ENCODE data around the gene NDRG3.
A peak's percentile ranks its signal among the peaks of the same experiment; 100 is the strongest.
"Not testable (repeated sequence)": the region's sequence is repeated elsewhere in the genome, so short reads cannot be mapped to it uniquely, and the experiment has no call there.

The NDRG3 gene

DNA sequence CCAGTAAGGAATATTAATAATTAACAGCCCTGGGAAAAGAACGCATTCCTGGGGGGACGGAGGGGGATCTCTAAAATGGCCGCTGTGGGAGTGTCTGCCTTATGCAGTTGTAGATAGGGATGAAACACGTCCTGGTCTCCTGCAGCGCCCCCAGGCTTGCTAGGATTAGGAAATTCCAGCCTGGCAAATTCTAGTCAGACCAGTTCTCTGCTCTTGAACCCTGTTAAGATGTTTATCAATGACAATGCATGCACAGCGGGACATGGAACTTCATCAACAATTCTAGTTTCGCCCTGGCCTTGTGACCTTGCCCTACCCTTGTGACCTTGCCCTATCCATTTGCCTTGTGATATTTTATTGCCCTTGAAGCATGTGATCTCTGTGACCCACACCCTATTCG, 50.4 kb downstream of the NDRG3 start:
- ATAC-seq (ENCODE audit: low read depth); H3K9me3 Mint-ChIP-seq; DNase-seq (ENCODE audit: low spot score in 2 of 2); H3K4me1 Mint-ChIP-seq; H3K4me3 Mint-ChIP-seq; H3K36me3 Mint-ChIP-seq; H3K27ac Mint-ChIP-seq; H3K27me3 Mint-ChIP-seq: not testable (repeated sequence)

DNA sequence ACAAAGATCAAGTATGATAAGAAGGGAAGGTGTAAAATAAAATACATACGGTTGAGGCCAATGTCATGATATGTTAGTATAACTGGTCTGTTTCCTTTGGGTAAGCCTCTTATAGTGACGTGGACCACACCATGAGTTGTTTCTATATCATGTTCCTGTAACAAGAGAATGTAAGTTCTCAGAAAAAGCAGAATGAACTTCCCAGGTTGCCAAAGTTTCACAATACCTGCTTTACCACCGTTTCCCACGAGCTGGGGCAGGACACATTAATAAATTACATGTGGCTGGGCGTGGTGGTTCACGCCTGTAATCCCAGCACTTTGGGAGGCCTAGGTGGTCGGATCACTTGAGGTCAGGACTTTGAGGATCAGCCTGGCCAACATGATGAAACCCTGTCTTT, 57.3 kb downstream of the NDRG3 start:
- Mint-ChIP-seq H3K9me3 (no peaks in the 10 kb centered on the region), H3K4me1 (no peaks in the 10 kb centered on the region), H3K27ac (no peak overlapping the region), H3K4me3 (no peak overlapping the region), H3K27me3 (no peaks in the 10 kb centered on the region), H3K36me3 (peaks cover 12% of the 10 kb centered on the region)
- DNase-seq (ENCODE audit: low spot score in 2 of 2) (no peak), ATAC-seq (ENCODE audit: low read depth) (no peak)

DNA sequence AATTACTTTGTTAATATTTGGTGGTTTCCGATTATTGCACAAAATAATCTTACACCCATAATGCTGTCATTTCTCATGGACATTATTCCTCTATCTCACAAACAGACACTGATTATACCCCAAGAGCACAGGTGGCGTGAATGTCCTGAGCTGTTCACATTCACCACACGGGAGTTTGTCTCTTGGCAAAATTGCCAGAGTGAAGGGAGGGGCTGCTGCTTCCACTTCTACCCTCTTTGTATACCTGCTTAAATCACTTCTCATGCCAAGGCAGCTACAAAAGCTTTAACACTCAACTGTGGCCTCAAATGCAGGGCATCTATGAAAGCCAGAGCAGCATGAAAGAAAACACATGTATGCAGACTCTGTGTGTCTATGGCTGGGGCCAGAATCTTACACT, 58.0 kb downstream of the NDRG3 start:
- no peak for ATAC-seq (ENCODE audit: low read depth)
- Mint-ChIP-seq H3K4me1 (no peaks in the 10 kb centered on the region), H3K27me3 (no peaks in the 10 kb centered on the region), H3K27ac (no peak overlapping the region), H3K9me3 (no peaks in the 10 kb centered on the region), H3K4me3 (no peak overlapping the region), H3K36me3 (peaks cover 12% of the 10 kb centered on the region)
- DNase-seq (ENCODE audit: low spot score in 2 of 2), result no peak

DNA sequence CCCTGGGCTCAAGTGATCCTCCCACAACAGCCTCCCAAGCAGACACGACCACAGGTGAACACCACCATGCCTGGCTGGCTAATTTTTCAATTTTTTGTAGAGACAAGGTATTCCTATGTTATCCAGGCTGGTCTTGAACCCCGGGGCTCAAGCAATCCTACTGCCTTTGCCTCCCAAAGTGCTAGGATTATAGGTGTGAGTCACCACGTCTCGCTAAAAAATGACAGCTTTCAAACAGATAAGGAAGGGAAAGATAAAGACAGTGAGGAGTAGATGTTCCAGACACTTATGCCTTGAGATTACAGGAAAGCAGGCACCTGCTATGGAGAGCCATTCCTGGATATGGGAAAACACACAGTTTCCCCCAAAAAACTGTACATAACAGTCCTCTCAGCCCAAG, 58.9 kb downstream of the NDRG3 start:
- Mint-ChIP-seq H3K27ac (no peak overlapping the region), H3K4me1 (no peaks in the 10 kb centered on the region), H3K36me3 (peaks cover 16% of the 10 kb centered on the region), H3K27me3 (no peaks in the 10 kb centered on the region), H3K4me3 (no peak overlapping the region), H3K9me3 (no peaks in the 10 kb centered on the region)
- no peak for ATAC-seq (ENCODE audit: low read depth)
- no peak for DNase-seq (ENCODE audit: low spot score in 2 of 2)

DNA sequence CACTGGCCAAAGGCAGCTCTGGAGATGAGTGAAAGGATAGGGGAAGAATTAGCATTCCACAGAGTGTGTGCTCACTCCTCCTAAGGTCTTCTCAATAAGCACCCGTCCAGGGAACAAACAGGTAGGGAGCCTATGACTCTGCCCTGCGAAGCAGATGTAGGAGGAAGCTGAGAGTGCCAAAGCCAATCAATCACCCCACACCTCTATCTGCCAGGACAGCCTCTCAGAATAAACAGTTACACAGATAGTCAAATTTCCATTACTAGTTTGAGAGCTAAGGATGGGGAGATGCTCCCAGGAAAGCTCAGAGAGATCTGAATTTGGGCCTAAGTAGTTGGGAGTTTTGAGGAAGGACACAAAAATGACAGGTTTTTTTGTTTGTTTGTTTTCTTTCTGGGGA, 59.4 kb downstream of the NDRG3 start:
- Mint-ChIP-seq H3K9me3 (no peaks in the 10 kb centered on the region), H3K27ac (no peak overlapping the region), H3K4me3 (no peak overlapping the region), H3K27me3 (no peaks in the 10 kb centered on the region), H3K36me3 (peaks cover 16% of the 10 kb centered on the region), H3K4me1 (no peaks in the 10 kb centered on the region)
- ATAC-seq (ENCODE audit: low read depth) (no peak), DNase-seq (ENCODE audit: low spot score in 2 of 2) (no peak)

DNA sequence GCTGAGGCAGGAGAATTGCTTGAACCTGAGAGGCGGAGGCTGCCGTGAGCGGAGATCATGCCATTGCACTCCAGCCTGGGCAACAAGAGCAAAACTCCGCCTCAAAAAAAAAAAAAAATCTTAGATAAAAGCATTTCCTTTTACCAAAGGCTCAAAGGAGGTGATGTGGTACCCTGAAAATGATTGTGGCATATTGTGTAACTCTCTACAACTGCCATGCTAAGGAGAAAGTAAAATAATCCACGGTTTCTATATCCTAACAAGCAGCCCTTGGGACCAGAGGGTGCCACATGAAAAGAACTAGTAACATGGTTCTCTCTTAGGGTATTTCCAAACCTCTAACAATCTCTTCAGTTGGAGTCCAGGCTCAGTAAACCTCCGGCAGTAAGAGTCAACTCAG, 61.1 kb downstream of the NDRG3 start:
- Mint-ChIP-seq H3K4me1 (no peaks in the 10 kb centered on the region), H3K27me3 (no peaks in the 10 kb centered on the region), H3K9me3 (no peaks in the 10 kb centered on the region), H3K4me3 (no peak overlapping the region), H3K27ac (no peak overlapping the region), H3K36me3 (peaks cover 16% of the 10 kb centered on the region)
- ATAC-seq (ENCODE audit: low read depth) (no peak), DNase-seq (ENCODE audit: low spot score in 2 of 2) (no peak)

DNA sequence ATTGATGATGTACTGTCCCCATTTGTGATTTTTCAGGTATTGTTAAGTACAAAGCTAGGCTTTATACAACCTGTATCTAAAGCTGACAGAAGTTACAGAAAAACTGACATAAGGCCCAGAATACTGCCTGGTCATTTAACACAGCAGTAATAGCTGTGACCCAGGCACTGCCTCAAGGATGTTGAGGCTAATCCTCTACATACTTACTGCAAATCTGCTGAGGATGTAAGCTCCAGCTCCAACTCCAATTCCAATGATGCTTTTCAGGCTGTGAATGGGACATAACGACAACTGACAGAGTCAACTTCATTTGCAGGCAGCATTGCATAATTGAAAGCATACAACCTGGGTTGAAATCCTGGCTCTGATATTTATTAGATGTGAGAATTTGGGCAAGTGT, 63.6 kb downstream of the NDRG3 start:
- no peaks in the 10 kb centered on the region for H3K4me1 Mint-ChIP-seq
- no peak overlapping the region for H3K4me3 Mint-ChIP-seq
- no peak overlapping the region for H3K27ac Mint-ChIP-seq
- DNase-seq (ENCODE audit: low spot score in 2 of 2), result no peak
- H3K27me3 Mint-ChIP-seq, result no peaks in the 10 kb centered on the region
- no peak for ATAC-seq (ENCODE audit: low read depth)
- H3K36me3 Mint-ChIP-seq, result peaks cover 23% of the 10 kb centered on the region
- H3K9me3 Mint-ChIP-seq, result no peaks in the 10 kb centered on the region

DNA sequence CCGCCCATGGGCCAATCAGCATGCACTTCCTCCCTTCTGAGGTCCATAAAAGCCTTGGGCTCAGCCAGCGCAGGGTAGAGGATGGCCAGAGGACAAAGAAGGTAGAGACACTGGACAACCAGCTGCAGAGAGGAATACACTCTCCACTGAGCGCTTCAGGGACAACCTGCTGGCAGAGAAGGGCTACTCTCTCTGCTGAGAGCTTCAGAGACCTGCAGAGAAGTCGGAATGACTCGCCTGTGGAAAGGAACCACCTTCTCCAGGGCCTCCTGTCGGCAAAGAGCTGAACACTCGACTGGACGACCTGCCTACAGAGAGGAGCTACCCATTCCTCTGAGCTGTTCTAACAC, 68.5 kb downstream of the NDRG3 start:
- no peaks in the 10 kb centered on the region for H3K9me3 Mint-ChIP-seq
- no peaks in the 10 kb centered on the region for H3K4me1 Mint-ChIP-seq
- H3K36me3 Mint-ChIP-seq, result peaks cover 10% of the 10 kb centered on the region
- DNase-seq (ENCODE audit: low spot score in 2 of 2) (no peak), ATAC-seq (ENCODE audit: low read depth) (no peak)
- no peak overlapping the region for H3K4me3 Mint-ChIP-seq
- no peaks in the 10 kb centered on the region for H3K27me3 Mint-ChIP-seq
- H3K27ac Mint-ChIP-seq, result no peak overlapping the region

DNA sequence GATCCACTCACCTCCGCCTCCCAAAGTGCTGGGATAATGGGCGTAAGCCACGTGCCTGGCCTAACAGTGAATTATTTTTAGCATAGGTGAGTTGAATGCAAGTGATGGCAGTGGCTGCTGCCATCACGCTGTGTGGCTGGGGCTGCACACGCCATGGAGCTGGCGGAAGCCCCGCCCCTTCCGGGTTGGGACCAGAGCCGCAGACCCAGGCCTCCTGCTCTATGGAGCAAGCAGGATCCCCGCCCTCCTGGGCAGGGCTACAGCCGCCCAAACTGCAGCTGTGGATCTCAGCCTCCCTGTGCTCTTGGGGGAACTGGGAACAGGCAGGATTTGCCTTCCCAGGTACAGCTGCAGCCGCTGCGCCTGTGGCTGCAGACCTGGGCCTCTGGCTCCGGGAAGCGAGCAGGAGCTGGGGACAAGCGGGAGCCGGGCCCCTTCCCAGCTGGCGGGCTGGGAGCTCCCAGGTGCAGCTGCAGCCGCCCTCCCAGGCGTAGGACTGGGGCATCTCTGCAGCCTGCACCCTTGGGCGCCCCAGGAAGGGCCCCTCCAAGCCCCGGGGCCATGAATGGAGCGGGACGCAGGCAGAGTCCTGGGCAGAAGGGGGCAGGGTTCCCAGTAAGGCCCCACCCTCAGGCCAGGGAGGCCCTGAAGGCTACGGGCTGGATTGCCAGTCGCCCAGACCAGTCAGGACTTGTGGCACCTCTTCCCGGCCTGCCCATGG, 69.0 kb downstream of the NDRG3 start:
- H3K4me3 Mint-ChIP-seq, result no peak overlapping the region
- DNase-seq (ENCODE audit: low spot score in 2 of 2) (no peak), ATAC-seq (ENCODE audit: low read depth) (no peak)
- no peaks in the 10 kb centered on the region for H3K9me3 Mint-ChIP-seq
- peaks cover 11% of the 10 kb centered on the region for H3K36me3 Mint-ChIP-seq
- H3K4me1 Mint-ChIP-seq, result no peaks in the 10 kb centered on the region
- H3K27ac Mint-ChIP-seq, result no peak overlapping the region
- no peaks in the 10 kb centered on the region for H3K27me3 Mint-ChIP-seq

DNA sequence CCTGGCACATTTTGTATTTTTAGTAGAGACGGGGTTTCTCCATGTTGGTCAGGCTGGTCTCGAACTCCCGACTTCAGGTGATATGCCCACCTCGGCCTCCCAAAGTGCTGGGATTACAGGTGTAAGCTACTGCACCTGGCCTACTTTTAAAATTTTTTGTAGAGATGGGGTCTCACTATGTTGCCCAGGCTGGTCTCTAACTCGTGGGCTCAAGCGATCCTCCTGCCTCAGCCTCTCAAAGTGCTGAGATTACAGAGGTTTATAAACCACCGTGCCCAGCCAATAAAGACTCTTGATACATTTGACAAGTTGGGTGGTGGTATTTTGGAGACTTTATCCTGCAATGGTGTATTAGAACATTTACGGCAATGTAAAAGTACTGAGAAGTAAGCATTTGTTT, 70.3 kb downstream of the NDRG3 start:
- not testable (repeated sequence) for H3K27ac Mint-ChIP-seq; H3K9me3 Mint-ChIP-seq; H3K4me1 Mint-ChIP-seq; ATAC-seq (ENCODE audit: low read depth); H3K27me3 Mint-ChIP-seq; H3K4me3 Mint-ChIP-seq; DNase-seq (ENCODE audit: low spot score in 2 of 2)
- H3K36me3 Mint-ChIP-seq, result peaks cover 14% of the 10 kb centered on the region

DNA sequence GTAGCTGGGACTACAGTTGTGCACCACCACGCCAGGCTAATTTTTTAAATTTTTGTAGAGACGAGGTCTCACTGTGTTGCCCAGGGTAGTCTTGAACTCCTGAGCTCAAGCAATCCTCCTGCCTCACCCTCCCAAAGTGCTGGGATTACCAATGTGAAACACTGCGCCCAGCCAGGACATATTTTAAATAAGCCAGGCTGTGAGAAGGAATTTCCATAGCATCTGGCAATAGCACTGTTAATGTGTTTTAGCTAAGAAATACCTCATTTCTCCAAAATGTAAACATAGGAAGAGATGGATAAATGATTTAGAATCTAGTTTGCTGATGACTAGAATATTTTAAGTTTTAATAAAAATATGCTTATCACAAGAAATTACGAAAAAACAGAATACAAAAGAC, 72.9 kb downstream of the NDRG3 start:
- no peaks in the 10 kb centered on the region for H3K27me3 Mint-ChIP-seq
- H3K27ac Mint-ChIP-seq, result no peak overlapping the region
- no peaks in the 10 kb centered on the region for H3K9me3 Mint-ChIP-seq
- H3K4me1 Mint-ChIP-seq, result no peaks in the 10 kb centered on the region
- peaks cover 16% of the 10 kb centered on the region for H3K36me3 Mint-ChIP-seq
- no peak overlapping the region for H3K4me3 Mint-ChIP-seq
- ATAC-seq (ENCODE audit: low read depth), result no peak
- DNase-seq (ENCODE audit: low spot score in 2 of 2), result no peak

DNA sequence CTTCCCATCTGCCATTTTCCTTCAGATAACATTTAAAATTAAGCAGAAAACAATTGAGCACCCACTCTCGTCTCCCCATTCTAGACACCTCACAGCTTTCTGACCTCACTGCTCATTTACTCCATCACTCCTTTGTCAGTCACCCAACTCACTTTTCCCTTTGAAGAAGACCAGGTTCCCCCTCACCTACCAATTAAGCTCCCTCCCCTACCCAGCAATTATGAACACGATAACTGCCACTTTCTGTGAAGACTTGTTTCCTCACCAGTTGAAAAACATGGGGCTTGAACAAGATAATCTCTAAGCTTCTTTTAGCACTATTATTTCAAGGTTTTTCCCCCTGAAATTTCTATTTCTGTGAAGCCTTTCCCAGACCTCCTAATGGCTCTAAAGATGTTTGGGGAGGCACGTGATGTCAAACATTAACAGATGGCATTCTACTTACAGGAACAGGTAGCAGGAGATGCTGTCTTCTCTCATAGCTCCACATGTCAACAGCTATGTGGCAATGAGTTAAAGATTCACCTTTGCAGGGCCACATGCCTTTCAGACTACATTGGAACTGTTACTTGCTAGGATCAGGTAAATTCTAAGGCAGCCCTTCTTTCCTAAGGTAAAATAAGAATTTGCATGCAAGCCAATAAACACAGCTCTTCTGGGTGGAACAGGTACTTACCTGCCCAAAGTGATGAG, 75.1 kb downstream of the NDRG3 start:
- H3K27me3 Mint-ChIP-seq, result no peaks in the 10 kb centered on the region
- DNase-seq (ENCODE audit: low spot score in 2 of 2) (no peak), ATAC-seq (ENCODE audit: low read depth) (no peak)
- H3K4me3 Mint-ChIP-seq, result no peak overlapping the region
- peaks cover 9% of the 10 kb centered on the region for H3K36me3 Mint-ChIP-seq
- no peak overlapping the region for H3K27ac Mint-ChIP-seq
- no peaks in the 10 kb centered on the region for H3K9me3 Mint-ChIP-seq
- no peaks in the 10 kb centered on the region for H3K4me1 Mint-ChIP-seq

DNA sequence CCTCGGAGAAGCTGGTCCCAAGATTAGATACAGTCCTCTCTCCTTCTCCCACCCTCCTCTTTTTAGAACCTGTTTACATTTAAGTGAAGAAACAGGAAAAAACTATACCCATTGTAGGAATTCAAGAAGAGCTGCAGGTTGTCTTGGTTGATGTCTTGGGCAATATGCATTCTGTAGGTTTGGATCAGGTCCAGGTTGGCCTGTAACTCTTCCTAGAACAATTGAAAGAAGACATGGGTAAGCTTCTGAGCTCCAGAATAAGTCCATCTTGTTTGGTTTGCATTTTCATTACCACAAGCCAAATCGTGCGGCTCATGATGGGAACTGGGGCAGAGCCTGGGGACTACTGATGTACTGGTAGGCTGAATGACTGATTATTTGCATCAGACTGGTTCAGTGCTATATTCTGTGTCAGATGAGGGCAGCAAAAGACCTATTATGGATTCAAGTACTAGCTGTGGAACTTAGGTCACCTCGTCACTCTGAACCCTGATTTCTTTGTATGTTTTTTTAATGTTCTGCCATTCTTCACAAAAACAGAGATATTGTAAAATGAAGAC, 79.6 kb downstream of the NDRG3 start:
- Mint-ChIP-seq H3K4me3 (no peak overlapping the region), H3K9me3 (no peaks in the 10 kb centered on the region), H3K36me3 (peaks cover 18% of the 10 kb centered on the region), H3K27me3 (no peaks in the 10 kb centered on the region), H3K27ac (no peak overlapping the region), H3K4me1 (no peaks in the 10 kb centered on the region)
- no peak for DNase-seq (ENCODE audit: low spot score in 2 of 2)
- peak; percentile 76 for ATAC-seq (ENCODE audit: low read depth)

DNA sequence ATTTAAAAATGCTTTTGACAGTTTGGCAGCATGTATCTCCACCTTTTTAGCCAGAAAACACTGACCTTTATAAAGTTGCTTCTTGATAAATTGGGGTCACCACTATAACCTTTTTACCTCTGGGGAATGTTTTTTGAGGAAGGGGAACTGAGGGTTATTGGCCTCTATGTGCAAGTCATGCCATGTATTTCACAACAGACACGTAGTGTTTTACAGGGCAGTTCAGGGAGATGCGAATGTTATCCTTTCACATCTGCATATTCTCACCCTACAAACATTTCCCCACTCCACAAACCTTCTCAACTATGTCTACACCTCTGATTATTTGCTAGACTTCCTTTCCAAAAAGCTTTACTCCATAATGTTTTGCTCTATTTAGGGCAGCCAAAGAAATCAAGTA, 82.9 kb downstream of the NDRG3 start:
- Mint-ChIP-seq H3K27ac (no peak overlapping the region), H3K27me3 (no peaks in the 10 kb centered on the region), H3K9me3 (no peaks in the 10 kb centered on the region), H3K4me3 (no peak overlapping the region), H3K36me3 (peaks cover 20% of the 10 kb centered on the region), H3K4me1 (no peaks in the 10 kb centered on the region)
- ATAC-seq (ENCODE audit: low read depth) (no peak), DNase-seq (ENCODE audit: low spot score in 2 of 2) (no peak)

DNA sequence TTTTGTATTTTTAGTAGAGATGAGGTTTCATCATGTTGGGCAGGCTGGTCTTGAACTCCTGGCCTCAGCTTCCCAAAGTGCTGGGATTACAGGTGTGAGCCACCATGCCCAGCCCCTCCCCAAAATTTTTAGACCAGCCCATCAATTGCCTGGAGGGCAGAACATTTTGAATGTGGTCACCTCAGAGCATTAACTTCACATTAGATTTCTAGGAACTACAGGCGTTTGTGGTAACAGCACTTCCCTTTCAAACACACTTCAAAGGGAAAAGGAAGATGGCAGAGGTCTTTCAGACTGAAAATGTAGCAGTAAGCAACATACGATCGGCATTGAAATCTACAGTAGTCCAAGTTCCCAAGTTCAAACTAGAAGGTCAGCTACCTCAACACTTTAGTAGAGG, 87.6 kb downstream of the NDRG3 start:
- H3K4me3 Mint-ChIP-seq, result no peak overlapping the region
- H3K9me3 Mint-ChIP-seq, result no peaks in the 10 kb centered on the region
- H3K27me3 Mint-ChIP-seq, result no peaks in the 10 kb centered on the region
- no peak for DNase-seq (ENCODE audit: low spot score in 2 of 2)
- no peaks in the 10 kb centered on the region for H3K4me1 Mint-ChIP-seq
- H3K27ac Mint-ChIP-seq, result no peak overlapping the region
- peaks cover 12% of the 10 kb centered on the region for H3K36me3 Mint-ChIP-seq
- no peak for ATAC-seq (ENCODE audit: low read depth)

Data from memory B cell (primary cell).